ENCODE data around the gene AHCY. TPM values are rescaled to one million over a fixed set of nuclear protein-coding genes. Genes with fewer than 3 reads are reported as not detected.
"Not testable (repeated sequence)": the region's sequence is repeated elsewhere in the genome, so short reads cannot be mapped to it uniquely, and the experiment has no call there.

Gene AHCY
- total RNA-seq, 1 experiment from 2014 or later, result 401 TPM

DNA sequence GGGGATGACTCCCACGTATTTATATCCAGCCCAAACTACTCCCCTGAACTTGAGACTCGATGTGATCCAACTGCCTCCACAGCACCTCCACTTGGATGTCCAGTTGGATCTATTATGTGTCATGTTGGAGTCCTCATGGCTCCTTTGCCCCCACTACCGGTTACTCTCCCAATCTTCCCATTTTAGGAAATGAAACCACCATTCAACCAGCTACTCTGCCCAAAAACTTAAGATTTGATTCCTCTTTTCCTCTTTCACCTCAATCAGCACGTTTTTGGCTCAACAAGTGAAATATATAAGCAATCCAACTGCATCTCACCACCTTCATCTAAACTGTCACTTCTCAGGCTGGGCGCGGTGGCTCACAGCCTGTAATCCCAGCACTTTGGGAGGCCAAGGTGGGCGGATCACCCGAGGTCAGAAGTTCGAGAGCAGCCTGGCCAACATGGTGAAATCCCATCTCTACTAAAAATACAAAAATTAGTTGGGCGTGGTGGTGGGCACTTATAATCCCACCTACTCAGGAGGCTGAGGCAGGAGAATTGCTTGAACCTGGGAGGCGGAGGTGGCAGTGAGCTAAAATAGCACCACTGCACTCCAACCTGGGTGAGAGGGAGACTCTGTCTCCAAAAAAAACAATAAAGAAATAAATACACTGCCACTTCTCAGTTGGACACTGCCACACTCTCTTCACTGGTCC, 3.4 kb downstream of the AHCY start:
- no peak for DNase-seq (ENCODE audit: low spot score)

DNA sequence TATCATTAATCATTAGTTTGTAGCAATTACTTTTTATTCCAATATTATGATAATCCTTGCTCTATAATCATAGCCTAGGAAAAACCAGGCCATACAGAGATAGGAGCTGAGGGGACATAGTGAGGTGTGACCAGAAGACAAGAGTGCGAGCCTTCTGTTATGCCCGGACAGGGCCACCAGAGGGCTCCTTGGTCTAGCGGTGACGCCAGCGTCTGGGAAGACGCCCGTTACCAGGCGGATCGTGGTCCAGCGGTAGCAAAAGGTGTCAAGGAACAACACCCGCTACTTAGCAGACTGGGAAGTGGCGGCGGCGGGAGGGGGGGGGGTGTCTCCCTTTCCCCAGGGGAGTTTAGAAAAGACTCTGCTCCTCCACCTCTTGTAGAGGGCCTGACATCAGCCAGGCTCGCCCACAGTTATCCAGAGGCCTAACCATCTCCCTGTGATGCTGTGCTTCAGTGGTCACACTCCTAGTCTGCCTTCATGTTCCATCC, 4.8 kb downstream of the AHCY start:
- H3K27me3 Mint-ChIP-seq (ENCODE audit: low read depth); POLR2A ChIA-PET; H3K4me1 Mint-ChIP-seq; H3K9me3 Mint-ChIP-seq; H3K4me3 Mint-ChIP-seq; ATAC-seq; DNase-seq (ENCODE audit: low spot score); H3K27ac Mint-ChIP-seq: not testable (repeated sequence)
- CTCF ChIA-PET, result interaction anchor here (2.7 to 3.1 kb wide), 2 partner anchors 14 to 224 kb away, joined by 10 to 17 read pairs; no protein-coding TSS in a partner anchor
- TF ChIP-seq, protein P1, sequence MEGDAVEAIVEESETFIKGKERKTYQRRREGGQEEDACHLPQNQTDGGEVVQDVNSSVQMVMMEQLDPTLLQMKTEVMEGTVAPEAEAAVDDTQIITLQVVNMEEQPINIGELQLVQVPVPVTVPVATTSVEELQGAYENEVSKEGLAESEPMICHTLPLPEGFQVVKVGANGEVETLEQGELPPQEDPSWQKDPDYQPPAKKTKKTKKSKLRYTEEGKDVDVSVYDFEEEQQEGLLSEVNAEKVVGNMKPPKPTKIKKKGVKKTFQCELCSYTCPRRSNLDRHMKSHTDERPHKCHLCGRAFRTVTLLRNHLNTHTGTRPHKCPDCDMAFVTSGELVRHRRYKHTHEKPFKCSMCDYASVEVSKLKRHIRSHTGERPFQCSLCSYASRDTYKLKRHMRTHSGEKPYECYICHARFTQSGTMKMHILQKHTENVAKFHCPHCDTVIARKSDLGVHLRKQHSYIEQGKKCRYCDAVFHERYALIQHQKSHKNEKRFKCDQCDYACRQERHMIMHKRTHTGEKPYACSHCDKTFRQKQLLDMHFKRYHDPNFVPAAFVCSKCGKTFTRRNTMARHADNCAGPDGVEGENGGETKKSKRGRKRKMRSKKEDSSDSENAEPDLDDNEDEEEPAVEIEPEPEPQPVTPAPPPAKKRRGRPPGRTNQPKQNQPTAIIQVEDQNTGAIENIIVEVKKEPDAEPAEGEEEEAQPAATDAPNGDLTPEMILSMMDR (IDR thresholded peaks at IDR 0.05), result peak; percentile 38; the same call in 1 of the 2 replicates
- peaks cover 28% of the 10 kb centered on the region for H3K36me3 Mint-ChIP-seq

More for the DNA sequence above, 3.4 kb downstream of the AHCY start:
- ChIA-PET CTCF (interaction anchor here (2.7 kb wide), 1 partner anchor 12 kb away, joined by 17 read pairs; no protein-coding TSS in a partner anchor), POLR2A (no interaction called here)
- no peak overlapping the region for H3K4me3 Mint-ChIP-seq
- peaks cover 14% of the 10 kb centered on the region for H3K36me3 Mint-ChIP-seq
- no peaks in the 10 kb centered on the region for H3K27me3 Mint-ChIP-seq (ENCODE audit: low read depth)
- peaks cover 2% of the 10 kb centered on the region; the same call in 1 of the 2 replicates for H3K4me1 Mint-ChIP-seq
- H3K27ac Mint-ChIP-seq, result no peak overlapping the region
- TF ChIP-seq ETV6 (CRISPR knock-in tag; IDR thresholded peaks at IDR 0.05), result no peak
- no peak for TF ChIP-seq SMAD3 (CRISPR knock-in tag; IDR thresholded peaks at IDR 0.05; ENCODE audit: borderline replicate concordance)
- TF ChIP-seq, protein P2, sequence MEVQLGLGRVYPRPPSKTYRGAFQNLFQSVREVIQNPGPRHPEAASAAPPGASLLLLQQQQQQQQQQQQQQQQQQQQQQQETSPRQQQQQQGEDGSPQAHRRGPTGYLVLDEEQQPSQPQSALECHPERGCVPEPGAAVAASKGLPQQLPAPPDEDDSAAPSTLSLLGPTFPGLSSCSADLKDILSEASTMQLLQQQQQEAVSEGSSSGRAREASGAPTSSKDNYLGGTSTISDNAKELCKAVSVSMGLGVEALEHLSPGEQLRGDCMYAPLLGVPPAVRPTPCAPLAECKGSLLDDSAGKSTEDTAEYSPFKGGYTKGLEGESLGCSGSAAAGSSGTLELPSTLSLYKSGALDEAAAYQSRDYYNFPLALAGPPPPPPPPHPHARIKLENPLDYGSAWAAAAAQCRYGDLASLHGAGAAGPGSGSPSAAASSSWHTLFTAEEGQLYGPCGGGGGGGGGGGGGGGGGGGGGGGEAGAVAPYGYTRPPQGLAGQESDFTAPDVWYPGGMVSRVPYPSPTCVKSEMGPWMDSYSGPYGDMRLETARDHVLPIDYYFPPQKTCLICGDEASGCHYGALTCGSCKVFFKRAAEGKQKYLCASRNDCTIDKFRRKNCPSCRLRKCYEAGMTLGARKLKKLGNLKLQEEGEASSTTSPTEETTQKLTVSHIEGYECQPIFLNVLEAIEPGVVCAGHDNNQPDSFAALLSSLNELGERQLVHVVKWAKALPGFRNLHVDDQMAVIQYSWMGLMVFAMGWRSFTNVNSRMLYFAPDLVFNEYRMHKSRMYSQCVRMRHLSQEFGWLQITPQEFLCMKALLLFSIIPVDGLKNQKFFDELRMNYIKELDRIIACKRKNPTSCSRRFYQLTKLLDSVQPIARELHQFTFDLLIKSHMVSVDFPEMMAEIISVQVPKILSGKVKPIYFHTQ (CRISPR knock-in tag; IDR thresholded peaks at IDR 0.05), result no peak
- TF ChIP-seq, protein P3, sequence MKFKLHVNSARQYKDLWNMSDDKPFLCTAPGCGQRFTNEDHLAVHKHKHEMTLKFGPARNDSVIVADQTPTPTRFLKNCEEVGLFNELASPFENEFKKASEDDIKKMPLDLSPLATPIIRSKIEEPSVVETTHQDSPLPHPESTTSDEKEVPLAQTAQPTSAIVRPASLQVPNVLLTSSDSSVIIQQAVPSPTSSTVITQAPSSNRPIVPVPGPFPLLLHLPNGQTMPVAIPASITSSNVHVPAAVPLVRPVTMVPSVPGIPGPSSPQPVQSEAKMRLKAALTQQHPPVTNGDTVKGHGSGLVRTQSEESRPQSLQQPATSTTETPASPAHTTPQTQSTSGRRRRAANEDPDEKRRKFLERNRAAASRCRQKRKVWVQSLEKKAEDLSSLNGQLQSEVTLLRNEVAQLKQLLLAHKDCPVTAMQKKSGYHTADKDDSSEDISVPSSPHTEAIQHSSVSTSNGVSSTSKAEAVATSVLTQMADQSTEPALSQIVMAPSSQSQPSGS (CRISPR knock-in tag; IDR thresholded peaks at IDR 0.05; ENCODE audit: borderline replicate concordance, low read depth), result no peak
- TF ChIP-seq, protein P4, sequence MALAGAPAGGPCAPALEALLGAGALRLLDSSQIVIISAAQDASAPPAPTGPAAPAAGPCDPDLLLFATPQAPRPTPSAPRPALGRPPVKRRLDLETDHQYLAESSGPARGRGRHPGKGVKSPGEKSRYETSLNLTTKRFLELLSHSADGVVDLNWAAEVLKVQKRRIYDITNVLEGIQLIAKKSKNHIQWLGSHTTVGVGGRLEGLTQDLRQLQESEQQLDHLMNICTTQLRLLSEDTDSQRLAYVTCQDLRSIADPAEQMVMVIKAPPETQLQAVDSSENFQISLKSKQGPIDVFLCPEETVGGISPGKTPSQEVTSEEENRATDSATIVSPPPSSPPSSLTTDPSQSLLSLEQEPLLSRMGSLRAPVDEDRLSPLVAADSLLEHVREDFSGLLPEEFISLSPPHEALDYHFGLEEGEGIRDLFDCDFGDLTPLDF (CRISPR knock-in tag; IDR thresholded peaks at IDR 0.05), result no peak
- TF ChIP-seq, protein P5, sequence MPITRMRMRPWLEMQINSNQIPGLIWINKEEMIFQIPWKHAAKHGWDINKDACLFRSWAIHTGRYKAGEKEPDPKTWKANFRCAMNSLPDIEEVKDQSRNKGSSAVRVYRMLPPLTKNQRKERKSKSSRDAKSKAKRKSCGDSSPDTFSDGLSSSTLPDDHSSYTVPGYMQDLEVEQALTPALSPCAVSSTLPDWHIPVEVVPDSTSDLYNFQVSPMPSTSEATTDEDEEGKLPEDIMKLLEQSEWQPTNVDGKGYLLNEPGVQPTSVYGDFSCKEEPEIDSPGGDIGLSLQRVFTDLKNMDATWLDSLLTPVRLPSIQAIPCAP (CRISPR knock-in tag; IDR thresholded peaks at IDR 0.05), result no peak
- TF ChIP-seq ZBTB21 (CRISPR knock-in tag; IDR thresholded peaks at IDR 0.05; ENCODE audit: borderline replicate concordance), result no peak
- TF ChIP-seq ZNF416 (CRISPR knock-in tag; IDR thresholded peaks at IDR 0.05), result no peak
- no peak for TF ChIP-seq GRHL2 (CRISPR knock-in tag; IDR thresholded peaks at IDR 0.05; ENCODE audit: insufficient replicate concordance, severe bottlenecking)
- TF ChIP-seq, protein P6, sequence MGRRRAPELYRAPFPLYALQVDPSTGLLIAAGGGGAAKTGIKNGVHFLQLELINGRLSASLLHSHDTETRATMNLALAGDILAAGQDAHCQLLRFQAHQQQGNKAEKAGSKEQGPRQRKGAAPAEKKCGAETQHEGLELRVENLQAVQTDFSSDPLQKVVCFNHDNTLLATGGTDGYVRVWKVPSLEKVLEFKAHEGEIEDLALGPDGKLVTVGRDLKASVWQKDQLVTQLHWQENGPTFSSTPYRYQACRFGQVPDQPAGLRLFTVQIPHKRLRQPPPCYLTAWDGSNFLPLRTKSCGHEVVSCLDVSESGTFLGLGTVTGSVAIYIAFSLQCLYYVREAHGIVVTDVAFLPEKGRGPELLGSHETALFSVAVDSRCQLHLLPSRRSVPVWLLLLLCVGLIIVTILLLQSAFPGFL (CRISPR knock-in tag; IDR thresholded peaks at IDR 0.05; ENCODE audit: borderline replicate concordance), result no peak
- TF ChIP-seq, protein P7, sequence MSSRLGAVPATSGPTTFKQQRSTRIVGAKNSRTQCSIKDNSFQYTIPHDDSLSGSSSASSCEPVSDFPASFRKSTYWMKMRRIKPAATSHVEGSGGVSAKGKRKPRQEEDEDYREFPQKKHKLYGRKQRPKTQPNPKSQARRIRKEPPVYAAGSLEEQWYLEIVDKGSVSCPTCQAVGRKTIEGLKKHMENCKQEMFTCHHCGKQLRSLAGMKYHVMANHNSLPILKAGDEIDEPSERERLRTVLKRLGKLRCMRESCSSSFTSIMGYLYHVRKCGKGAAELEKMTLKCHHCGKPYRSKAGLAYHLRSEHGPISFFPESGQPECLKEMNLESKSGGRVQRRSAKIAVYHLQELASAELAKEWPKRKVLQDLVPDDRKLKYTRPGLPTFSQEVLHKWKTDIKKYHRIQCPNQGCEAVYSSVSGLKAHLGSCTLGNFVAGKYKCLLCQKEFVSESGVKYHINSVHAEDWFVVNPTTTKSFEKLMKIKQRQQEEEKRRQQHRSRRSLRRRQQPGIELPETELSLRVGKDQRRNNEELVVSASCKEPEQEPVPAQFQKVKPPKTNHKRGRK (CRISPR knock-in tag; IDR thresholded peaks at IDR 0.05; ENCODE audit: borderline replicate concordance), result no peak
- TF ChIP-seq ELF4 (CRISPR knock-in tag; IDR thresholded peaks at IDR 0.05; ENCODE audit: low read depth), result no peak
- ATAC-seq, result no peak
- no peaks in the 10 kb centered on the region for H3K9me3 Mint-ChIP-seq
